ENCODE data around the gene SLC2A5. TPM values are rescaled to one million over a fixed set of nuclear protein-coding genes. Genes with fewer than 3 reads are reported as not detected.
"Not testable (repeated sequence)": the region's sequence is repeated elsewhere in the genome, so short reads cannot be mapped to it uniquely, and the experiment has no call there.

The SLC2A5 gene
- total RNA-seq, 1 experiment from 2014 or later, result 0.70 TPM

DNA sequence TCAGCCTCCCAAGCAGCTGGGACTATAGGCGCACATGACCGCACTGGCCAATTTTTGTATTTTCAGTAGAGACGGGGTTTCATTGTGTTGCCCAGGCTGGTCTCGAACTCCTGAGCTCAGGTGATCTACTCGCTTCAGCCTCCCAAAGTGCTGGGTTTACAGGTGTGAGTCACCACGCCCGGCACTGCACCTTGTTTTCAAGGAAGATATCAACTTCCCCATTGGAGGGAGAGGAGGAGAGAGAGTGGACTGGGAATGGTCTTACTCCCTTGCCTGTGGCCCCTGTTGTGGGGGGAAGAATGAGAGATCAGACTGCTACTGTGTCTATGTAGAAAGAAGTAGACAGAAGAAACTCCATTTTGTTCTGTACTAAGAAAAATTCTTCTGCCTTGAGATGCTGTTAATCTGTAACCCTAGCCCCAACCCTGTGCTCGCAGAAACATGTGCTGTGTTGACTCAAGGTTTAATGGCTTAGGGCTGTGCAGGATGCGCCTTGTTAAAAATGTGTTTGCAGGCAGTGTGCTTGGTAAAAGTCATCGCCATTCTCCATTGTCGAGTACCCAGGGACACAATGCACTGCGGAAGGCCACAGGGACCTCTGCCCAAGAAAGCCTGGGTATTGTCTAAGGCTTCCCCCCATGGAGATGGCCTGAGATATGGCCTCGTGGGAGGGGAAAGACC, 67.8 kb downstream of the SLC2A5 start:
- Mint-ChIP-seq H3K4me3 (ENCODE audit: unreplicated experiment) (peak overlapping the region; percentile 72), H3K4me1 (ENCODE audit: low read depth, unreplicated experiment) (peaks cover 27% of the 10 kb centered on the region), H3K27ac (ENCODE audit: unreplicated experiment) (peak overlapping the region; percentile 91)
- H3K4me3 ChIP-seq (ENCODE audit: low read depth, low read length); BruUV-seq (replicated peaks); H3K9me3 ChIP-seq; H3K9me3 Mint-ChIP-seq (ENCODE audit: unreplicated experiment); H3K36me3 Mint-ChIP-seq (ENCODE audit: insufficient read depth, unreplicated experiment); intact Hi-C loops (cut with micrococcal nuclease; ENCODE audit: unreplicated experiment); POLR2A ChIA-PET; H3K27me3 ChIP-seq (replicated peaks; ENCODE audit: control insufficient read depth, insufficient read depth, low read length); H3K36me3 ChIP-seq (ENCODE audit: control insufficient read depth, insufficient read depth, low read length); H3K27me3 Mint-ChIP-seq (ENCODE audit: insufficient read depth, unreplicated experiment); CTCF ChIA-PET: not testable (repeated sequence)
- peak; percentile 78 to 86 for DNase-seq
- H3K4me1 ChIP-seq, result peaks cover 52% of the 10 kb centered on the region

GRCh38 chr1:8993962-8994675, 75.3 kb downstream of the SLC2A5 start:
- H3K4me1 ChIP-seq, result peaks cover 18% of the 10 kb centered on the region
- POLR2A ChIA-PET; intact Hi-C loops (cut with micrococcal nuclease; ENCODE audit: unreplicated experiment); H3K4me3 ChIP-seq (ENCODE audit: low read depth, low read length); CTCF ChIA-PET; BruUV-seq (replicated peaks); H3K36me3 Mint-ChIP-seq (ENCODE audit: insufficient read depth, unreplicated experiment); H3K27me3 Mint-ChIP-seq (ENCODE audit: insufficient read depth, unreplicated experiment); H3K9me3 ChIP-seq; H3K36me3 ChIP-seq (ENCODE audit: control insufficient read depth, insufficient read depth, low read length); H3K27me3 ChIP-seq (replicated peaks; ENCODE audit: control insufficient read depth, insufficient read depth, low read length): not testable (repeated sequence)
- Mint-ChIP-seq H3K4me3 (ENCODE audit: unreplicated experiment) (peak overlapping the region; percentile 14), H3K9me3 (ENCODE audit: unreplicated experiment) (peaks cover 14% of the 10 kb centered on the region), H3K27ac (ENCODE audit: unreplicated experiment) (peak overlapping the region; percentile 39), H3K4me1 (ENCODE audit: low read depth, unreplicated experiment) (peaks cover 11% of the 10 kb centered on the region)
- peak; percentile 51 to 74 for DNase-seq

DNA sequence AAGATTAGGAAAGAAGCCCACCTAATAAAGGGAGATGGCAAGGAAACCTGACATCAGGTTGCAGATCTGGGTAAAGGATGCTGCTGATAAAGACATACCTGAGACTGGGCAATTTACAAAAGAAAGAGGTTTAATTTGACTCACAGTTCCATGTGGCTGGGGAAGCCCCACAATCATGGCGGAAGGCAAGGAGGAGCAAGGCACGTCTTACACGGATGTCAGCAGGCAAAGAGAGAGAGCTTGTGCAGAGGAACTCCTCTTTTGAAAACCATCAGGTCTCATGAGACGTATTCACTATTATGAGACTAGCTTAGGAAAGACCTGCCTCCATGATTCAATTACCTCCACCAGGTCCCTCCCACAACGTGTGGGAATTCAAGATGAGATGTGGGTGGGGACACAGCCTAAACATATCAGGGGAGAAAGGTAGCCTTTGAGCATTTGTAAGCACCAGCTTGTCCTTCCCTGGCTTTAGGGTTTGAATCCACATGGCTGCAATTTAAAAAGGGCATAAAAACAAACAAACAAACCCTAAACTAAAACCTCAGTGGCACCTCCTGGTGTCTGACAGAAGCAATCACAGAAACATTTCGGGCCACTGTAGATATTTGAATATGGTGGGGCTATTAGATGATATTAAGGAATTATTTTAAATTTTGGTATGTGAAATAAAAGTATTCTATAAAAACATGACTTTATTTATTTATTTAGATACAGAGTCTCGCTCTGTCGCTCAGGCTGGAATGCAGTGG, 76.3 kb downstream of the SLC2A5 start:
- Mint-ChIP-seq H3K9me3 (ENCODE audit: unreplicated experiment) (peaks cover 14% of the 10 kb centered on the region), H3K27me3 (ENCODE audit: insufficient read depth, unreplicated experiment) (no peaks in the 10 kb centered on the region), H3K27ac (ENCODE audit: unreplicated experiment) (no peak overlapping the region), H3K4me3 (ENCODE audit: unreplicated experiment) (no peak overlapping the region), H3K4me1 (ENCODE audit: low read depth, unreplicated experiment) (peaks cover 10% of the 10 kb centered on the region), H3K36me3 (ENCODE audit: insufficient read depth, unreplicated experiment) (no peaks in the 10 kb centered on the region)
- H3K36me3 ChIP-seq (ENCODE audit: control insufficient read depth, insufficient read depth, low read length), result no peaks in the 10 kb centered on the region
- POLR2A ChIA-PET, result no interaction called here
- intact Hi-C loops (cut with micrococcal nuclease; ENCODE audit: unreplicated experiment), result no loop called here
- TF ChIP-seq, protein P1, sequence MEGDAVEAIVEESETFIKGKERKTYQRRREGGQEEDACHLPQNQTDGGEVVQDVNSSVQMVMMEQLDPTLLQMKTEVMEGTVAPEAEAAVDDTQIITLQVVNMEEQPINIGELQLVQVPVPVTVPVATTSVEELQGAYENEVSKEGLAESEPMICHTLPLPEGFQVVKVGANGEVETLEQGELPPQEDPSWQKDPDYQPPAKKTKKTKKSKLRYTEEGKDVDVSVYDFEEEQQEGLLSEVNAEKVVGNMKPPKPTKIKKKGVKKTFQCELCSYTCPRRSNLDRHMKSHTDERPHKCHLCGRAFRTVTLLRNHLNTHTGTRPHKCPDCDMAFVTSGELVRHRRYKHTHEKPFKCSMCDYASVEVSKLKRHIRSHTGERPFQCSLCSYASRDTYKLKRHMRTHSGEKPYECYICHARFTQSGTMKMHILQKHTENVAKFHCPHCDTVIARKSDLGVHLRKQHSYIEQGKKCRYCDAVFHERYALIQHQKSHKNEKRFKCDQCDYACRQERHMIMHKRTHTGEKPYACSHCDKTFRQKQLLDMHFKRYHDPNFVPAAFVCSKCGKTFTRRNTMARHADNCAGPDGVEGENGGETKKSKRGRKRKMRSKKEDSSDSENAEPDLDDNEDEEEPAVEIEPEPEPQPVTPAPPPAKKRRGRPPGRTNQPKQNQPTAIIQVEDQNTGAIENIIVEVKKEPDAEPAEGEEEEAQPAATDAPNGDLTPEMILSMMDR (IDR thresholded peaks at IDR 0.05; ENCODE audit: insufficient read depth in 1 of 2, low read depth in 1 of 2, low read length in 1 of 2, severe bottlenecking in 1 of 2, unreplicated experiment in 1 of 2), result no peak
- no TSS peak for BruUV-seq (replicated peaks)
- DNase-seq, result no peak
- CTCF ChIA-PET, result no interaction called here
- H3K4me1 ChIP-seq, result peaks cover 18% of the 10 kb centered on the region
- H3K4me3 ChIP-seq (ENCODE audit: low read depth, low read length), result no peak overlapping the region
- peaks cover 4% of the 10 kb centered on the region; the same call in 1 of the 2 replicates for H3K9me3 ChIP-seq
- no peaks in the 10 kb centered on the region for H3K27me3 ChIP-seq (replicated peaks; ENCODE audit: control insufficient read depth, insufficient read depth, low read length)
